ENCODE measurements around the gene VIM. TPM values are rescaled to one million over a fixed set of nuclear protein-coding genes. Genes with fewer than 3 reads are reported as not detected.

VIM gene
- total RNA-seq, 3 donors from 2014 or later (not counting 1 experiment from before 2014, with no cell fraction given), result 627 to 717 (median 634) TPM

- no peaks in the 10 kb centered on the region for H3K27me3 Mint-ChIP-seq (ENCODE audit: low read depth in 2 of 2)
- no peaks in the 10 kb centered on the region for H3K36me3 Mint-ChIP-seq
- WGBS (ENCODE audit: insufficient coverage), result 2% methylated on average over 11 of the region's 12 CpGs
- peaks cover 15% of the 10 kb centered on the region for H3K4me1 ChIP-seq (ENCODE audit: control insufficient read depth, insufficient read depth, low read length)
- H3K36me3 ChIP-seq (ENCODE audit: control insufficient read depth, insufficient read depth, low read length), result peaks cover 15% of the 10 kb centered on the region
- peak overlapping the region; percentile 93 for H3K4me3 ChIP-seq (ENCODE audit: low read length)
- H3K27ac ChIP-seq (ENCODE audit: low read length), result peak overlapping the region; percentile 99
- no peaks in the 10 kb centered on the region for H3K9me3 ChIP-seq (ENCODE audit: control insufficient read depth, insufficient read depth, low read length)
- intact Hi-C loops (cut with micrococcal nuclease), result loop anchor here (1.0 kb wide), 2 partner anchors 11 to 21 kb away; no protein-coding TSS in a partner anchor
- peak overlapping the region; percentile 98 for H3K4me3 Mint-ChIP-seq
- peak; percentile 73 for TF ChIP-seq CTCF (IDR thresholded peaks at IDR 0.05)
- H3K4me1 Mint-ChIP-seq, result peaks cover 42 to 61% of the 10 kb centered on the region in 2 donors
- no peaks in the 10 kb centered on the region for H3K27me3 ChIP-seq (ENCODE audit: control insufficient read depth, insufficient read depth, low read length)
- H3K9me3 Mint-ChIP-seq, result no peaks in the 10 kb centered on the region
- DNase-seq, result peak in 1 of 2 donors; percentile 68
- no peak for ATAC-seq
- H3K27ac Mint-ChIP-seq, result peak overlapping the region; percentile 96 to 99
Measured at GRCh38 chr10:17227367-17228090, 512 bp upstream of the VIM start.

DNA sequence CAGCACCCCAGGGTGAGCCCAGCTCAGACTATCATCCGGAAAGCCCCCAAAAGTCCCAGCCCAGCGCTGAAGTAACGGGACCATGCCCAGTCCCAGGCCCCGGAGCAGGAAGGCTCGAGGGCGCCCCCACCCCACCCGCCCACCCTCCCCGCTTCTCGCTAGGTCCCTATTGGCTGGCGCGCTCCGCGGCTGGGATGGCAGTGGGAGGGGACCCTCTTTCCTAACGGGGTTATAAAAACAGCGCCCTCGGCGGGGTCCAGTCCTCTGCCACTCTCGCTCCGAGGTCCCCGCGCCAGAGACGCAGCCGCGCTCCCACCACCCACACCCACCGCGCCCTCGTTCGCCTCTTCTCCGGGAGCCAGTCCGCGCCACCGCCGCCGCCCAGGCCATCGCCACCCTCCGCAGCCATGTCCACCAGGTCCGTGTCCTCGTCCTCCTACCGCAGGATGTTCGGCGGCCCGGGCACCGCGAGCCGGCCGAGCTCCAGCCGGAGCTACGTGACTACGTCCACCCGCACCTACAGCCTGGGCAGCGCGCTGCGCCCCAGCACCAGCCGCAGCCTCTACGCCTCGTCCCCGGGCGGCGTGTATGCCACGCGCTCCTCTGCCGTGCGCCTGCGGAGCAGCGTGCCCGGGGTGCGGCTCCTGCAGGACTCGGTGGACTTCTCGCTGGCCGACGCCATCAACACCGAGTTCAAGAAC is 1.1 kb downstream of the VIM start:
- peaks cover 28% of the 10 kb centered on the region for H3K36me3 ChIP-seq (ENCODE audit: control insufficient read depth, insufficient read depth, low read length)
- WGBS (ENCODE audit: insufficient coverage), result under 1% methylated on average over 69 of the region's 72 CpGs
- H3K4me3 ChIP-seq (ENCODE audit: low read length), result peak overlapping the region; percentile 93
- H3K27ac ChIP-seq (ENCODE audit: low read length), result peak overlapping the region; percentile 99
- no peaks in the 10 kb centered on the region for H3K9me3 Mint-ChIP-seq
- intact Hi-C loops (cut with micrococcal nuclease), result no loop called here
- no peaks in the 10 kb centered on the region for H3K27me3 ChIP-seq (ENCODE audit: control insufficient read depth, insufficient read depth, low read length)
- ATAC-seq (peak; percentile 34 to 52 (median 52)), DNase-seq (peak; percentile 64 to 84)
- TF ChIP-seq CTCF (IDR thresholded peaks at IDR 0.05), result no peak
- no peaks in the 10 kb centered on the region for H3K9me3 ChIP-seq (ENCODE audit: control insufficient read depth, insufficient read depth, low read length)
- peak overlapping the region; percentile 98 for H3K4me3 Mint-ChIP-seq
- H3K27ac Mint-ChIP-seq, result peak overlapping the region; percentile 96 to 99
- peaks cover 43 to 60% of the 10 kb centered on the region in 2 donors for H3K4me1 Mint-ChIP-seq
- no peaks in the 10 kb centered on the region for H3K27me3 Mint-ChIP-seq (ENCODE audit: low read depth in 2 of 2)
- H3K4me1 ChIP-seq (ENCODE audit: control insufficient read depth, insufficient read depth, low read length), result peaks cover 21% of the 10 kb centered on the region
- H3K36me3 Mint-ChIP-seq, result peaks cover 2% of the 10 kb centered on the region

GRCh38 chr10:17229717-17229966 is 1.6 kb downstream of the VIM start:
- Histone ChIP-seq H3K36me3 (ENCODE audit: control insufficient read depth, insufficient read depth, low read length) (peaks cover 33% of the 10 kb centered on the region), H3K27me3 (ENCODE audit: control insufficient read depth, insufficient read depth, low read length) (no peaks in the 10 kb centered on the region), H3K4me1 (ENCODE audit: control insufficient read depth, insufficient read depth, low read length) (peaks cover 21% of the 10 kb centered on the region), H3K27ac (ENCODE audit: low read length) (peak overlapping the region; percentile 99), H3K4me3 (ENCODE audit: low read length) (peak overlapping the region; percentile 93), H3K9me3 (ENCODE audit: control insufficient read depth, insufficient read depth, low read length) (no peaks in the 10 kb centered on the region)
- Mint-ChIP-seq H3K4me3 (peak overlapping the region; percentile 98), H3K9me3 (no peaks in the 10 kb centered on the region), H3K36me3 (peaks cover 7% of the 10 kb centered on the region), H3K27me3 (ENCODE audit: low read depth in 2 of 2) (no peaks in the 10 kb centered on the region), H3K27ac (peak overlapping the region; percentile 96 to 99), H3K4me1 (peaks cover 48 to 65% of the 10 kb centered on the region in 2 donors)
- DNase-seq, result no peak
- intact Hi-C loops (cut with micrococcal nuclease), result no loop called here
- no peak for TF ChIP-seq CTCF (IDR thresholded peaks at IDR 0.05)
- WGBS (ENCODE audit: insufficient coverage), result under 1% methylated on average over 21 of the region's 21 CpGs
- no peak for ATAC-seq
